Esophagus (tissue), 2 donors: Measurements from ENCODE around the gene ACP2. TPM values are rescaled to one million over a fixed set of nuclear protein-coding genes. Genes with fewer than 3 reads are reported as not detected.
"Not testable (repeated sequence)": the region's sequence is repeated elsewhere in the genome, so short reads cannot be mapped to it uniquely, and the experiment has no call there.

Source experiments
- H3K27ac ChIP-seq, 2 donors: one replicate each; pipeline ENCODE4 v1.5.1; 2013; ENCODE audit warnings: low read depth in 2 of 2, mild to moderate bottlenecking in 2 of 2, inconsistent platforms in 1 of 2, low read length in 1 of 2, moderate library complexity in 1 of 2
- H3K27me3 ChIP-seq, 2 donors: one replicate each; pipeline ENCODE4 v1.6.1; 2013; ENCODE audit warnings: low read length in 2 of 2, control low read depth in 1 of 2, mild to moderate bottlenecking in 1 of 2; ENCODE audit not compliant: insufficient read depth in 2 of 2, control insufficient read depth in 1 of 2
- H3K36me3 ChIP-seq, 2 donors: one replicate each; pipeline ENCODE4 v1.6.1; 2013; ENCODE audit warnings: low read length in 1 of 2; ENCODE audit not compliant: control insufficient read depth in 2 of 2, insufficient read depth in 2 of 2
- H3K4me1 ChIP-seq, 2 donors: one replicate each; pipeline ENCODE4 v1.6.1; 2013; ENCODE audit warnings: low read length in 1 of 2; ENCODE audit not compliant: control insufficient read depth in 2 of 2, insufficient read depth in 2 of 2
- H3K4me3 ChIP-seq, 2 donors: one replicate each; pipeline ENCODE4 v1.5.1; 2013; ENCODE audit warnings: low read length in 2 of 2, mild to moderate bottlenecking in 2 of 2, low read depth in 1 of 2, moderate library complexity in 1 of 2
- H3K9me3 ChIP-seq, 2 donors: one replicate each; pipeline ENCODE4 v1.6.1; 2013; ENCODE audit warnings: mild to moderate bottlenecking in 2 of 2, low read depth in 1 of 2, low read length in 1 of 2, moderate library complexity in 1 of 2; ENCODE audit not compliant: control insufficient read depth in 2 of 2, insufficient read depth in 1 of 2
- WGBS, 2 donors: extraction: QIAGEN DNeasy Blood & Tissue Kit; methylation state at CpG; one replicate each; pipeline ENCODE4 v1.1.7; 2013; 5-methylcytosine and 5-hydroxymethylcytosine counted together
- polyA plus RNA-seq, 2 donors: library from polyadenylated mRNA; stranded (reverse); fragments of 200-250 nt; gene quantifications; one replicate each; pipeline ENCODE4 v1.2.3, GENCODE V29; 2013
- donor health status: healthy with polysubstance abuse.
- donor health status: Bipolar disorder and iron deficiency.

The ACP2 gene
- polyA plus RNA-seq, 2 donors = 10.7 to 14.4 TPM

DNA sequence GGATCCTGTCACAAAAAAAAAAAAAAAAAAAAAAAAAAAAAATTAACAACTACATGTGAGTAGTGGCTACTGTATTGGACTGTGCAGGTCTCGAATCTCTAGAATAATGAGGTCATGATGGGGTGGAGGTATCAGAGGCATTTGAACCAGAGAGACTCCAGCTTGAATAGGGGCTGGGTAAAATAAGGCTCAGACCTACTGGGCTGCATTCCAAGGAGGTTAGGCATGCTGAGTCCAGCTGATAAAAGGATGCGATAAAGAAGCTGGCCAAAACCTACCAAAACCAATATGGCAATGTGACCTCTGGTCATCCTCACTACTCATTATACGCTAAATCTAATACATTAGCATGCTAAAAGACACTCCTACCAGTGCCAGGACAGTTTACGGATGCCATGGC lies 56.5 kb downstream of the ACP2 start:
- Histone ChIP-seq H3K4me3 (no peak overlapping the region), H3K36me3 (no peaks in the 10 kb centered on the region), H3K27me3 (no peaks in the 10 kb centered on the region), H3K27ac (no peak overlapping the region), H3K4me1 (peaks cover 3 to 7% of the 10 kb centered on the region in 2 donors), H3K9me3 (no peaks in the 10 kb centered on the region)
- WGBS, 2 donors = 87 to 88% methylated on average over 4 of the region's 4 CpGs

DNA sequence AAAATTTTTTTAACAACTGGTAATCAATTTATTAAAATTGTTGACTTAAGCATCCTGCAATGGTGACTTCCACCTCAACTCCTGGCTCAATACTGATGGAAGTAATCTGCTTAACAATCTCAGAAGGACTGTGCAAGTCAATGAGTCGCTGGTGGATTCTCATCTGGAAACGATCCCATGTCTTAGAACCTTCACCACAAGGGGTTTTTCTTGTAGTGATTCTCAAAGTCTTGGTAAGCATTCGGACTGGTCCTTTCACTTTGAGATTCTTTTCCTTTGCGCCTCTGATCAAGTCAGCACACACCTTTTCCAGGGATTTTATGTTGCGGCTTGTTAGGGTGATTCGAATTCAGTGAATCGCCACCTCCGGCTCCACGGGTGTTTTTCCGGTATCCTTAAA lies 57.5 kb downstream of the ACP2 start:
- not testable (repeated sequence) for H3K27me3 ChIP-seq, H3K27ac ChIP-seq, H3K4me3 ChIP-seq, H3K36me3 ChIP-seq, H3K9me3 ChIP-seq
- WGBS, 2 donors = 77 to 84% methylated on average over 10 of the region's 10 CpGs
- H3K4me1 ChIP-seq = peaks cover 4 to 11% of the 10 kb centered on the region in 2 donors

Other genes with a start within 250 kb of the ACP2 start
- gene ARFGAP2, start 71.9 kb downstream of the ACP2 start, polyA plus RNA-seq = 10 to 100 TPM; 47.7 to 49.6 TPM
- gene PACSIN3, start 62.4 kb downstream of the ACP2 start, polyA plus RNA-seq = 10 to 100 TPM; 54.7 to 55.6 TPM
- gene DDB2, start 33.8 kb downstream of the ACP2 start, polyA plus RNA-seq = 10 to 100 TPM; 41.9 to 54.3 TPM
- gene NR1H3, start 9.2 kb upstream of the ACP2 start, polyA plus RNA-seq = 10 to 100 TPM; 10.9 to 12.0 TPM
- gene MADD, start 21.3 kb upstream of the ACP2 start, polyA plus RNA-seq = 10 to 100 TPM in 1 of 2 donors, 1 to 10 TPM in 1; 8.2 to 11.0 TPM
- under 1 TPM; 0.04 to 0.08 TPM for gene MYBPC3, start 103.9 kb upstream of the ACP2 start, polyA plus RNA-seq
- gene SPI1, start 129.7 kb upstream of the ACP2 start, polyA plus RNA-seq = 1 to 10 TPM; 3.9 to 6.8 TPM
- 10 to 100 TPM; 14.3 to 21.1 TPM for gene SLC39A13, start 159.8 kb upstream of the ACP2 start, polyA plus RNA-seq
- gene PSMC3, start 177.6 kb upstream of the ACP2 start, polyA plus RNA-seq = 100 to 1,000 TPM in 1 of 2 donors, 10 to 100 TPM in 1; 90.3 to 137 TPM
- gene RAPSN, start 200.3 kb upstream of the ACP2 start, polyA plus RNA-seq = under 1 TPM; 0.13 to 0.16 TPM